Inferior parietal cortex (tissue), 1 donor: ENCODE measurements around the gene CHCHD6.

Source experiments
- DNase-seq: peaks from one replicate; pipeline ENCODE4 v3.0.0-alpha.2; 2016; ENCODE audit errors: extremely low spot score

CHCHD6 gene

DNA sequence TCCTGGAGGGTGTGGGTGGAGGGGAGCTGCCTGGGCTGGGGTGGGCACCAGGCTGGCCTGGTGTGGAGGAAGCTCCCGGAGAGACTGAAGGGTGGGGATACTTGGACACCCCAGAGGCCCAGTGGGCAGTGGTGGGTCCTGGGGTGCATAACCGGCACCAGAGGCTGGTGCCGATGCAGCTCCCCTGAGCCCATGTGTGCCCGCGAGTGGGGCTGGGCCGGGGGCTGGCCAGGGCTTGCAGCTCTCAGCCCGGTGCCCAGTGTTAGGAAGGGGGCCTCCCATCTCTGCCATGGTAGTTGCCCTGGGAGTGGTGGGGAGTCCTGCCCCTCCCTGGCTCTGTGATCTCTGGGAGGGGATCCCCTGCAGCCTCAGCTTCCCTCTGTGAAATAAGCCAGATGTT lies 288.2 kb downstream of the CHCHD6 start:
- DNase-seq = no peak

DNA sequence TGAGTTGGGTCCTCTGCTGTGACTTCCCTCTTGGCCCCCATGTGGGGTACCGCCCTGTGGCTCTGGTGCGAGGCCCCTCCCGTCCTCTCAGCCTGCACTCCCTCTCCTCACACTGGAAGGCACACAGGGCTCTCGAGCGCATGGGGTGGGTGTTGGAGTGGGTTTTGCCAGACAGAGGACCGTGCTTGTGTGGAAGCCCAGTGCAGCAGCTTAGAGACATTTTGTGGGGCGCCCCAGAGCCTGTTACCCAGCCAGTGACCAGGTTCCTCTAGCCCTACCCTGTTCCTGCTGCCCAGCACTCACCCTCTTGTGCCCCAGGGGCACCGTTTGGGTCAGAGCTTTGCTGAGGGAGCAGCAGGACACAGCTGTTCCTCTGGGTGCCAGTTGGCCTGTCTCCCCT lies 288.7 kb downstream of the CHCHD6 start:
- no peak for DNase-seq

DNA sequence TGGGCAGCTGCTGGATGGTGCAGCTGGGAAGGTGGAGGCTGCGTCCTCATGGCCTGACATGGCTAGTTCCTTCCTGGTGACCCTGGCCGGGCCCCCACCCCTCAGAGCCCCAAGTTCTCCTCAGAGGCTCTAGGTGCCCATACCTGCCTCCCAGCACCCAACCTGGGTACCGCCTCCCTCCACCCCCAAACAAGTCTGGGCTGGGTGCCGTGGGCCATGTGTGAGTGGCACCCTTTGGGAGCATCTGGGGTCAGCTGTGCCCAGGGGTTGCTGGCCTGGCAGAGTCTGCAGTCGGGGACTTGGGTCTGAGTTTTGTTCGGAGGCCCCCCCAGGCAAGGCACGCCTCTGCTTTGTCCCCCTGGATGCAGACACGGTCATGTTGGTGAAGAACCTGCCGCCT lies 289.4 kb downstream of the CHCHD6 start:
- DNase-seq = no peak

DNA sequence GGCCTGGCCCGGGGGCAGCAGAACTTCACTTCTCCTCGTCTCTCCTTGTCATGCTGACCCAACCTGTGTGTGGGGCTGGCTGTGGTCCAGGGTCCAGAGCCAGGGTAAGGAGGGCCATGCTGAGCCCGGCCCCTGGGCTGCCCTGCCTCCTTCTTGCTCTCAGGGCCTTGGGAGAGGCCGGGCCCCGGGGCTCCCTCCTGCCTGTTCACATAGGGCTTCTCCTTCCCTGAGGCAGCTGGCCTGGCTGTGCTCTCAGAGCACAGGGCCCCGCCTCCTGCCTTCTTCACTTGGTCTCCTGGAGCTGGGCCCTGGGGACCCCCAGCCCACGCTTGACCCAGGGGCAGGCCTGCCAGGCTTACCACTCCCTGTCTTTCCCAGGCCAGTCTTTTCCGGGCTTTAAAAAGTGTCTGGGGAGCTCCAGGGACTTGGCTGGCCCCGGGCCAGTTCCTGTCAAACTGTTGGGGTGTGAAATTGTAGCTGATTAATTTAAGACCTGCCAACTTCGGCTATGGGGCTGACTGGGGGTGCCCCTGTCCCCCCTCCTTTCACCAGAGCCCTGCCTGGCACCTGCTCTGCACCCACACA lies 290.7 kb downstream of the CHCHD6 start:
- no peak for DNase-seq

DNA sequence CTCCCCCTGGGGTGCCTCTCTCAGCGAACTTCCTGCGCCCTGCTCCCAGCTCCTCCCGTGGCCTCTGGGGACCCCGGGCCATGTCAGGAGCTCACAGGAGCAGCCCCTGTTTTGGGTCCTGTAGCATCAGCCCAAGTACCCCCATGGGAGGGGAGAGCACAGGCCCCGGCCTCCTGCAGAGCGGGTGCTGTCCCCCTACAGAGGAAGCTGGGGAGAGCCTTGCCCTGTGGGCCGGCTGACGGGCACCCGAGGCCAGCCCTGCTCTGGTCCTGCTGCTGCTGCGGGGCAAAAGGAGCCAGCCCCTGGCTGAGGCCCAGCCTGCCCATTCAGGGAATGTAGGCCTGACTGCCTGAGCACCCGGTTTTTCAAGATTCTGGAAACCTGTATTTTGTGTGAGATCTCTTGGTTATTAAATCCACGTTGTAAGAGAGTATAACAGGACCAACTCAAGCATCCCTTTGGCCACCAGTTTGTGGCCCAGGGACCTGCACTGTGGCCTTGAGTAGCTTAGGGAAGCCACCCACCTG lies 291.3 kb downstream of the CHCHD6 start:
- DNase-seq = no peak

DNA sequence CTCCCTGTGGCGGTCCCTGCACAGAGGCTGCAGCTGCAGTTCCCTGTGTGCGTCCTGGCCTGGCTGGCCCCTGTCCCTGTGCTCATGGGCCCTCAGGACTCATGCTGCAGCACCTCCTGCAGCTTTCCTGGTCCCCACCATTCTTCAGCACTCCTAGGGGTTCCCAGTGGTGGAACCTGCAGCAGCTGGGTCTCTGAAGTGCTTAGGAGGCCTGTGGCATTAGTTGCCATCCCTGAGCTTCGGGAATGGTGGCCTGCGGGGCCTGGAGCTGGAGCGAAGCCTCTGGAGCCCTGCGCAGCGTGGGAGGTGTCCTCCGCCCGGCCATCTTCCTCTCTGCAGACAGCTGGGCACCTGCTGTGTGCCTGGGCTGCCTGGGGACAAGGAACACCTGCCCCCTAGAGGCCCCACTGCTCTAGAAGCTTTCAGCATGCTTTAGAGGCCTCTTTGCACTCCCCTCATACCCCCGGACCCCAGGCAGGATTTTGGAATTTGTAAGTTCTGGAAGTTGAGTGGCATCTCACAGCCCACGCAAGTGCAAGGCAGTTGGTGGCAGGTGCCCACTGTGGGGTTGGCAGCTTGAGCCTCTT lies 292.0 kb downstream of the CHCHD6 start:
- no peak for DNase-seq

DNA sequence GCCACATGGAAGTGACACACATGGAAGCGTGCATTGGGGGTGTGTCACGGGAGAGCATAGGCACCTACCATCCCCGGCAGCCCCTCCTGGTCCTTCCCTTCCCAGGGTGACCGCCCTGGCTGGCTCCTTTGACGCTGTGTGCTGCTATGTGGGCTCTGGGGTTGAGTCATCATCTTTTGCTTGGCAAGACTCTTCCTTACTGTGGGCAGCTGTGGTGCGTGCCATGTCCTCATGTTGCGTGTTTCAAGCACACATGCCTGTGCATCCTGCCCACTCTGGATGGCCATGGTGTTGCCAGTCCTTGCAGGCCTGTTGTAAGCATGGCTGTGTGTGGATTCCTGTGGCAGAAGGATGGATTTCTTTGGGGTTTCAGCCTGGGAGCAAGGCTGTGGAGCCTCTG lies 292.9 kb downstream of the CHCHD6 start:
- peak; percentile 32 for DNase-seq

DNA sequence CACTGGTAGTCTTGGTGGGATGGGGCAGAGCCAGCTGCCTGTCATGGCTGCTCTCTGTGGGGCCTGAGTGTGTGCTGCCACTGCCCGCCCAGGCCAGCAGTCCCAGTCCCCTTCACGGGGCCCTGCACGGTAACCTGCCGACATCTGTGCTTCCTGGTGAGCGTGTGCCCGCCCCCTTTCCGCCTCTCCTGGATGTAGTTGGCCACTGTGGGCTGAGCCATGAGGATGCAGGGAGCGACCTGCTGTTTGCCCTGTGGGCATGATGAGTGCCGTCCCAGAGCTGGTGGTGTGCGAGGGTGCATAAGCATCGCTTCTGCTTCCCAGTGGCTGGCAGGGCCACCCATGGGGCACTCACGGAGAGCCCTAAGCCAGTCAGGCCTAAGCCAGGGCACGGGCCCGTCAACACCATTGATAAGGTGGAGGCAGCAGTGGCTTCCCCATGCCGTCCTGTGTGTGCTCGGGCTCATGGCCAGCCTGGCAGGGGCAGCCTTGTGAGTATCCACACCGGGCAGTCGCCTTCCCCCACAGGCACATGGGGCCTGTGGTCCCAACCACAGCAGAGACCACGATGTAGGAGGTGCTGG lies 293.5 kb downstream of the CHCHD6 start:
- no peak for DNase-seq

DNA sequence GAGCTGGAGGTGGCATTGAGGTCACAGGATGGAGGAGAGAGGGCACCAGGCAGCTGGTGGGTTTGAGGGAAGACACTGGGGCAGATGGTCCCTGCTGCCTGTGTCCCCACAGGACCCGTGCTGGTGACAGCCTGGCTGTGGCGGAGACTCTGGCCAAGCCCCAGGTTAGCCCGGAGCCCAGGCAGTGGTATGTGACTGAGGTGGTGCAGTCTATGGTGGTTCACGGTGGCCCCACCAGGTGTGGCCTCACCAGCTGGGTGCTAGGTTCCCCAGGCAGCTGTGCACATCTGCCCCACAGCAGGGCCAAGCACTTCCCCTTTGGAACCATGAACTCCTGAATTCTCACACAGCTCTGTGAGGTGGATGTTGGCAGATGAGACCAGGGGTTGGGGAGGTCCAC lies 294.3 kb downstream of the CHCHD6 start:
- DNase-seq = no peak

DNA sequence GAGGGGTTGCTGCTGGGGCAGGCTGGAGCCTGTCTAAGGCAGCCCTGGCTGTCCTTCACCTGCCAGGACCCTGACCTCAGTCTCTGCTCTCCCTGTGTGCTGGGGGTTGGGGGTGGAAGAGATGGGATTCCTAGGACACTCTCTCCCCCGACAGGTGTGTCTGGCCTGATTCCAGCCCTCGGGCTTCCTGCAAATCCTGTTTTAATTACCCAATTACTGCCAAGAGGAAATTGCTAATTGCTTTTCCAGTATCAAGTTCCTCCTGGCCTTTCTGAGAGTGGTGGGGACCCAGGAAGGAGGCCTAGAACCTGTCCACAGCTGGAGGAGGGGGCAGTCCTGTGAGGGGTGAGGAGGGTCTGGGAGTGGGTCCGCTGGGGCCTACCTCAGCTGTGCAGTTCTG lies 294.7 kb downstream of the CHCHD6 start:
- no peak for DNase-seq

DNA sequence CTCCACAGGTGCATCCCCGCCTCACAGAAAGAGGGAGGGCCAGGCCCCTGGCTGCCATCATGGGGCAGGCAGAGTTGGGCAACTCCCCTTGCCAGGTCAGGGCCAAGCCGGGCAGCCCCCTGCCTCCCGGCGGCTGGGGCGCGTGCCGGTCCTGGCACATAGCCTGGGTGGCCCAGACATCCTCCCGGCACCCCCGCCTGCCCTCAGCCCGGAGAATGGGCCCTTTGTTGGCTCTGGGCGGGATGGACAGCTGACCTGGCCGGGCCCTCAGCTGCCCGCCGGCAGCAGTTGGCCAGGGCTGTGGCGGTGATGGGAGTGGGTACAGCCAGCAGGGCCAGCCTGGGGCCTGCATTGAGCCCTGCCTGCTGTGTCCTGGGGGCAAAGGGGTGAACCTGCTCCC lies 295.3 kb downstream of the CHCHD6 start:
- DNase-seq = peak; percentile 47

DNA sequence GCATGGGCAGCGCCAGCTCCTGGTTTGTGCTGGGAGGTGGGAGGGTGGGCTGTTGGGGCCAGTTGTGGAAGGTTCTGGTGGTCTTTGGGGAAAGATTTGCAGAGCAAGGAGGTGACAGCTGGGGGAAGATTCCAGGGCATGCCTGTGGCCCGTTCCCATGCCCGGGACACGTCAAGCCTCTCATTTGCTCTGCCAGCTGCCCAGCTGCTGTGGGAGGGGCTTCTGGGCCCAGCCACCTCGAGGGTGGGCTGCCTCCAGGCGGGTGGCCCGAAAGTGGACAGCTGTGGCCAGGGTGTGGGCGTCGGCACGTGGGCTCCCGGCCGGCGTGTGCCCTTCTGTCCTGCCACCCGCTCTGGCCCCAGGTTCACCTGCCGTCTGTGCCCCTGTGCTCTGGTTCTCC lies 296.1 kb downstream of the CHCHD6 start:
- no peak for DNase-seq

DNA sequence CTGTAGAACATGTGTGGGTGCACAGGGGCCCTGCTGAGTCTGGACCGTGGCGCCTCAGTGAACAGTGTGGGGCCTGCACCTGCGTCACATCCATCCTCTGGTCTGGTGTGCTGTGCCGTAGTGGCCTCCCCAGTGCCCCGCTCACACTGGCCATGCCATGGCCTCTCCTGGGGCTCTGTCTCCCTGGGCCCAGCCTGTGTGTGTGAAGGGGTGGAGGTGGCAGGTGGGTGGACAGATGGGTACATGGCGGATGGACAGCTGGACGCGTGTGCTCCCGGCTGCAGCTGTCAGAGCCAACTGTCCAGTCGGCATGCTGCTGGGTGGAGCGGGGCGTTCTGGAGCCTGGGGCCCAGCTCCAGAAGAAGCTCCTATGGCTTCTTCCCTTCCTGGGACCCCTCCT lies 296.7 kb downstream of the CHCHD6 start:
- no peak for DNase-seq

DNA sequence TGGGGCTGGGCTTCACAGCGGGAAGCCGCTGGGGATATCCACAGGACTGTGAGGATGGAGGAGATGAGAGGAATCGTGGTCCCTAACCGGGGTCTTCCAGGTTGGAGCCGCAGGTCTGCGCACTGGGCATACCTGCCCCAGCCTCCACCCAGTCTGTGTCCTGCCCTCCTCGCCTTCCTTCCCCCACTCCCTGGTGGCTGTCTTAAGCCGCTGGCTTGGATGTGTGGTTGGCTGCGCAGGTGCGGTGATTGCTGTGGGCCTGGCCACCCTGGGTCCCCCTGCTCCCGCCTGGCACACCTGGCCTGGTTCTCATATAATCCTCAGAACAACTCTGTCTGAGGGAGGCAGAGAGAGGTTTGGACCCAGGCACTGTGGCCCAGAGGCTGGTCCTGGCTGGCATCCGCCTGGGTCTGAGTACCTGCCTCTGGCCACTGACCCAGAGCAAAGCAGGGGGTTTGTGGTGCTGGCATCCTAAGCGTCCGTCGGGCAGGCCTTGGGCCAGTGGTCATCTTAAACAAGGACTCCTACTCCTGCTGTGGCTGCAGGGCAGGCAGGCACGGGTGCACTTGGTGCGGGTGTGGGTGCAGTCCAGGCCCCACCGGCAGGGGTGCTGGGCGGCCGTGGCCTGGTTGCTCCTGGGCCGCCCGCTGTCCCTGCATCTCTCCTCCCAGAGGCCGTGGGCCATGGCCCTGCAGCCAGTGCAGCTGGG lies 297.6 kb downstream of the CHCHD6 start:
- no peak for DNase-seq

DNA sequence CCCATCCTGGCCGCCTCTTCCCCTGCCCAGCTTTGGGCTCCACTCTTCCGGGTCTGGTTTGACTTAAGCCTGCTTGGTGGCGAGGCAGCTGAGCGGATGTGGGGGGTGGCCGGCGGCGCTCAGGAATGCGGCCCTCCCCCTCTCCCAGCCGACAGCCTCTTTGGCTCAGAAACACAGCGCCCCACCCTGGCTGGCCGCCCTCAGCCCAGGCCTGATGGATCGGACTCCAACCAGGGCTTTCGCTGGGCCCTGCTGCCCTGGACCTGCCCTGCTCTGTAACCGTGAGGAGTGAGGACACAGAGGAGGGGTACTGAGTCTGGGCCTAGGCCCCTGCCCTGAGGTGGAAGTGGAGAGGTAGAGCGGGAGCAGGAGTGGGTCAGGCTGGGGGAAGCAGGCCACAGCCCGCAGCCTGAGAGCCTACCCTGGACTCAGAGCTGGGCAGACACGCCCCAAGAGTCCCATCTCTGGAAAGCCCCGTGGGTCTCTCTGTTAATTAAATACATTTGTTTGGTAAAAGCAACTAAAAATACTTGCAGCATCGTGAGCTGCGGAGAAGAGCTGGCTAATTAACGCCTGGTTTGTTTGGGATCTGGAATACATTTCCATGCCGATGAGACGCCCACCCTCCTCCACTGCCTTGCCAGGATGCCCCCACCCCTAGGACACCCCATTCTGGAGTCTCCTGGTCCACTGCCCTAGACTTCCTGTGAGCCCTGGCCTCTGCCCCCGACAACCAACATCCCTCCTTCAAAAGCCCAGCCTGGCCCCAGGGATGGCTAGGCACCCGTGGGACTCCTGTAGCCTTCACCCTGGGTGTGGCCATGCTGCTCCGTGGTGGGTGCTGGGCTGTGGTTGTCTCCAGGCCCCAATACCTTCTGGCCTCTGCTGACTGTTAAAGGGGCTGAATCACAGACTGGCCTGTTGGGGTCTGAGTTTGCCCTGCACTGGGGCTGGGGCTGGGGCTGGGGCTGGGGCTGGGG lies 298.4 kb downstream of the CHCHD6 start:
- DNase-seq = peak; percentile 25

DNA sequence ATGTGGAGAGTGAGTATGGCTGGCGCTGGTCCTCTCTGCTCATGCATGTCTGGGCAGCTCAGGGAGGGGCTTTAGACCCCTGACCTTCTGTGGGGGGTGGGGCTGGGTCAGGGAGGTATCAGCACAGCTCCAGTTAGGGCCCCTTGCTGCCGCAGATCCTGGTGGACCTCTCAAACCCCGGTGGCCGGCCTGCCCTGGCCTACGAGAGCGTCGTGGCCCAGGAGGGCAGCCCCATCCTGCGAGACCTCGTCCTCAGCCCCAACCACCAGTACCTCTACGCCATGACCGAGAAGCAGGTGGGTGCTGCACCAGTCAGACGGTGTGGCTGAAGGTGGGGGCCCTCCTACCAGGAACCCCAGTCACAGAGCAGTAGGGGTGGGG lies 299.1 kb downstream of the CHCHD6 start:
- DNase-seq = no peak

DNA sequence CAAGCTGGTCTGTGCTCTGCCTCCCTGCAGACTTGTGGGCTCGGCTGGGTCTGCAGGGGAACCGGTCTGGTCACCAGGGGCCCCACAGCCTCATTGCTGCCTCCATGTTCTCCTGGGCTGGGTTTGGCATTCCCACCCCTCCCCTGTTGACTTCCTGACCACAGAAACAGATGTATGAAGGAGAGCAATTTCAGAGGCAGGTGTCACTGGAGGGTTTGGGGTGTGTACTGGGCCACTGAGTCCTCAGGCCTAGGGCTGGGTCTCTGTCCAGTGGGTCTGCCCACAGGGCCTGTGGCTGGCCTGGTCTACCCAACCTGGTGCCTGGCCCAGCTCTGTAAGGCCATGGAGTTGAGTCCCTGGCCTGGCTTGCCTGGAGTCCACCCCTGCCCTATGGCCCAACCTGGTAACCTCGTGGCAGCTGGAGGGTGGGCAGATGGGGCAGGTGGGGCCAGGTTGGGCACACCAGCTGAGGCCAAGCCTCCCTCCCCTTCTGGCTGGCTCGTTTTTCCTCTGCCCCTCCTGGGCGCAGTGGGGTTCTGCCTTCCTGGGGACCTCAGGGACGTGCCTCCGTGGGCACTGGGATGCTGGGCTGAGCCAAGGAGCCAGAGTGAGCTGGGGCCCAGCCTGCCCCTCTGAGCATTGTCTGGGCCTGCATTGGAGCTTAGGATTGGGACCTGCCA lies 299.7 kb downstream of the CHCHD6 start:
- DNase-seq = no peak

DNA sequence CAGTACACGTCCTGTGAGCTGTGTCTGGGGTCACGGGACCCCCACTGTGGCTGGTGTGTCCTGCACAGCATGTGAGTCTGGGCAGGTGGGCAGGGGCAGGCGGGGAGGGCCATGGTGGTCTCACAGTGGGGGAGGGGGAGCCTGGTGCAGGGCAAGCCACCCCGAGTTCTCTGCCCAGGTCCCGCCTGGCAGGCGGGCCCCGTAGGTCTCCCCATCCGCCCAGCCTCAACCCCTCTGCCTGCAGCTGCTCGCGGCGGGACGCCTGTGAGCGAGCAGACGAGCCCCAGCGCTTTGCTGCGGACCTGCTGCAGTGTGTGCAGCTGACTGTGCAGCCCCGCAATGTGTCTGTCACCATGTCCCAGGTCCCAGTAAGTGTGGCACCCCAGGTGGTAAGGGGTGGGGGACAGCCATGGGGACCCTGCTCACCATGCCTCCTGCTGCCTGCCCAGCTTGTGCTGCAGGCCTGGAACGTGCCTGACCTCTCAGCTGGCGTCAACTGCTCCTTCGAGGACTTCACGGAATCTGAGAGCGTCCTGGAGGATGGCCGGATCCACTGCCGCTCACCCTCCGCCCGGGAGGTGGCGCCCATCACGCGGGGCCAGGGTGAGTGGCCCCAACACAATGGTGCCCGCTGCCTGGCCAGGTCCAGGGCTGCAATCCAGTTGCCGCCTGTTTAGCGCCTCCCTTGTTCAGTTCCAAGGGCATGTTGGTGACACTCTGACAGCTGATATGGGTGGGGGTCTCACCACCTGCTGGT lies 300.8 kb downstream of the CHCHD6 start:
- DNase-seq = no peak

DNA sequence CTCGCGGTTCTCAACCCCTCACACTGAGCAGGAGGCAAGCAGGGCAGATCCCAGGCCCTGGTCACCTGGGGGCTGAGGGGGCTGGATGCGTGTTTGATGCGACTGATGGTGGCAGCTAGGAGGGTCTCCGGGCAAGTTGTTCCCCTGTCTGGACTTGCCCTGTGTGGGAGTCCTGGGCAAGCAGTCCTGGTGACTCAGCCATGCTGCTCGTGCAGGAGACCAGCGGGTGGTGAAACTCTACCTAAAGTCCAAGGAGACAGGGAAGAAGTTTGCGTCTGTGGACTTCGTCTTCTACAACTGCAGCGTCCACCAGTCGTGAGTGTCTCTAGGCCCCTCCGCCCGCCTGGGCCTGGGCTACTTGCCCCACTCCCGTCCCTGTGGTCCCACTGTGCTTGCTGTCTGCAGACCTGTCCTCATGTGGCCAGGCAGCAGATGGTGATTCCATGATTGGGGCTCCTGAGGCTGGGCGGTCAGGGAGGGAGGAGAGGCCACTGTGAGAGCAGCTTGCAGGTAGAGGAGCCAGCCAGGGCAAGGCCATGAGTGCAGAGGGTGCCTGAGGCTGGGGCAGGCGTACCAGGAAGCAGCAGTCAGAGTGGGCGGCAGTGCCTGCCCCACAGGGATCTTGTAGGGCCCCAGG lies 301.9 kb downstream of the CHCHD6 start:
- DNase-seq = no peak
